SK-N-MC (cell line): ENCODE data around the gene POLD2.
A peak's percentile ranks its signal among the peaks of the same experiment; 100 is the strongest.

Experiments used
- DNase-seq: peaks from one replicate; pipeline ENCODE4 v3.0.0-alpha.2; 2011; ENCODE audit warnings: low read depth, low spot score
- H3K27ac ChIP-seq: fragments of 200-600 bp; sonication (generic); 2 replicates; pipeline ENCODE4 v1.5.1; 2016; ENCODE audit warnings: mixed run types
- H3K36me3 ChIP-seq: fragments of 200-600 bp; sonication (generic); 2 replicates; pipeline ENCODE4 v1.6.1; 2017; ENCODE audit warnings: antibody characterized with exemption, low read length, mixed read lengths; ENCODE audit not compliant: insufficient read depth
- H3K4me3 ChIP-seq: fragments of 200-600 bp; sonication (generic); 2 replicates; pipeline ENCODE4 v1.5.1; 2016
- H3K9ac ChIP-seq: fragments of 200-600 bp; sonication (generic); 2 replicates; pipeline ENCODE4 v1.8.0; 2017; ENCODE audit warnings: mixed run types, mixed read lengths; ENCODE audit not compliant: insufficient read length
- H3K9me3 ChIP-seq: fragments of 200-600 bp; sonication (generic); 2 replicates; pipeline ENCODE4 v1.6.1; 2017; ENCODE audit warnings: low read depth, mild to moderate bottlenecking, antibody characterized with exemption, low read length, moderate library complexity, mixed read lengths
- EZH2 ChIP-seq: fragments of 200-600 bp; sonication (generic); IDR thresholded peaks from one replicate; pipeline ENCODE4 v1.6.1; 2017; ENCODE audit warnings: antibody characterized with exemption
- FOXP2 ChIP-seq: optimal IDR thresholded peaks from 2 replicates; pipeline ENCODE3; 2011; ENCODE audit warnings: mild to moderate bottlenecking, moderate library complexity; ENCODE audit not compliant: insufficient read depth; ENCODE audit errors: extremely low read length, control extremely low read depth
- POLR2AphosphoS5 ChIP-seq: IDR thresholded peaks from 2 replicates; pipeline ENCODE4 v1.6.1; 2012; ENCODE audit warnings: mild to moderate bottlenecking, low read depth, low read length, borderline replicate concordance

The POLD2 gene

DNA sequence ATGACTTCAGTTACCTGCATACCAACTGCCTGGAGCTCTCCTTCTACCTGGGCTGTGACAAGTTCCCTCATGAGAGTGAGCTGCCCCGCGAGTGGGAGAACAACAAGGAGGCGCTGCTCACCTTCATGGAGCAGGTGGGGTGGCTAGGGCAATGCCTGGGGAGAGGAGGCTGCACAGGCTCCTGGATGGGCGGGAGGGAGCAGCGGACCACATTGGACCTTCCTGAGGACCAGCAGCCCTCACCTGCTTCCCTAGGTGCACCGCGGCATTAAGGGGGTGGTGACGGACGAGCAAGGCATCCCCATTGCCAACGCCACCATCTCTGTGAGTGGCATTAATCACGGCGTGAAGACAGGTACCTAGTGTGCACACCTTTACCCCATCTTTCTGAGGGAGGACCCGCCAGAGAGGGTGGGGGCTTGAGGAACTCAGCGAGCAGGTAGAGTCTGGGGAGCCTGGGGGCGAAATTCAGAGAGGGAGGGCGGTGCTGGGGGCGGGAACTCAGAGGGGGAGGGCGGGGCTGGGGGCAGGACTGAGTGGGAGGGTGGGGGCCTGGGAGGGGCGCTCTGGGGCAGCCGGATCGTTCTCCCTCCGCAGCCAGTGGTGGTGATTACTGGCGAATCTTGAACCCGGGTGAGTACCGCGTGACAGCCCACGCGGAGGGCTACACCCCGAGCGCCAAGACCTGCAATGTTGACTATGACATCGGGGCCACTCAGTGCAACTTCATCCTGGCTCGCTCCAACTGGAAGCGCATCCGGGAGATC lies 10.2 kb downstream of the POLD2 start:
- no peak overlapping the region for H3K4me3 ChIP-seq
- TF ChIP-seq EZH2 (no peak), POLR2AphosphoS5 (peak; percentile 40; the same call in 1 of the 2 replicates), FOXP2 (no peak)
- DNase-seq: no peak

GRCh38 chr7:44112231-44112996 lies 10.9 kb downstream of the POLD2 start:
- H3K36me3 ChIP-seq: peaks cover 29% of the 10 kb centered on the region; the same call in 1 of the 2 replicates
- no peak overlapping the region for H3K9ac ChIP-seq
- no peak overlapping the region for H3K4me3 ChIP-seq
- no peak for DNase-seq
- H3K27ac ChIP-seq: no peak overlapping the region
- no peak for TF ChIP-seq FOXP2
- TF ChIP-seq EZH2: no peak
- no peak; the same call in 1 of the 2 replicates for TF ChIP-seq POLR2AphosphoS5
- H3K9me3 ChIP-seq: no peaks in the 10 kb centered on the region

More for the DNA sequence above, 10.2 kb downstream of the POLD2 start:
- Histone ChIP-seq H3K27ac (no peak overlapping the region), H3K36me3 (peaks cover 37% of the 10 kb centered on the region; the same call in 1 of the 2 replicates), H3K9me3 (no peaks in the 10 kb centered on the region), H3K9ac (no peak overlapping the region)

DNA sequence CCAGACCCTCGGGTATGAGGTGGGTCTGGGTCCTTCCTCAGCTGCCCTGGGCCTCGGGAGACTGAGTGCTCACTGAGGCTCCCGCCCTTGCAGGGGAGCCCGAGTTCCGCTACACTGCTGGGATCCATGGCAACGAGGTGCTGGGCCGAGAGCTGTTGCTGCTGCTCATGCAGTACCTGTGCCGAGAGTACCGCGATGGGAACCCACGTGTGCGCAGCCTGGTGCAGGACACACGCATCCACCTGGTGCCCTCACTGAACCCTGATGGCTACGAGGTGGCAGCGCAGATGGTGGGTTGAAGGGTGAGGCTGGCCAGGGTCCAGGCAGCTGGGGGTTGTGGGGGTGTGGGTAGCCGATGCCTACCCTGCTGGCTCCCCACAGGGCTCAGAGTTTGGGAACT lies 11.6 kb downstream of the POLD2 start:
- no peak overlapping the region for H3K9ac ChIP-seq
- H3K4me3 ChIP-seq: no peak overlapping the region
- no peak for TF ChIP-seq EZH2
- TF ChIP-seq FOXP2: no peak
- no peak; the same call in 1 of the 2 replicates for TF ChIP-seq POLR2AphosphoS5
- no peak overlapping the region for H3K27ac ChIP-seq
- H3K9me3 ChIP-seq: no peaks in the 10 kb centered on the region
- DNase-seq: no peak
- peaks cover 22% of the 10 kb centered on the region; the same call in 1 of the 2 replicates for H3K36me3 ChIP-seq

DNA sequence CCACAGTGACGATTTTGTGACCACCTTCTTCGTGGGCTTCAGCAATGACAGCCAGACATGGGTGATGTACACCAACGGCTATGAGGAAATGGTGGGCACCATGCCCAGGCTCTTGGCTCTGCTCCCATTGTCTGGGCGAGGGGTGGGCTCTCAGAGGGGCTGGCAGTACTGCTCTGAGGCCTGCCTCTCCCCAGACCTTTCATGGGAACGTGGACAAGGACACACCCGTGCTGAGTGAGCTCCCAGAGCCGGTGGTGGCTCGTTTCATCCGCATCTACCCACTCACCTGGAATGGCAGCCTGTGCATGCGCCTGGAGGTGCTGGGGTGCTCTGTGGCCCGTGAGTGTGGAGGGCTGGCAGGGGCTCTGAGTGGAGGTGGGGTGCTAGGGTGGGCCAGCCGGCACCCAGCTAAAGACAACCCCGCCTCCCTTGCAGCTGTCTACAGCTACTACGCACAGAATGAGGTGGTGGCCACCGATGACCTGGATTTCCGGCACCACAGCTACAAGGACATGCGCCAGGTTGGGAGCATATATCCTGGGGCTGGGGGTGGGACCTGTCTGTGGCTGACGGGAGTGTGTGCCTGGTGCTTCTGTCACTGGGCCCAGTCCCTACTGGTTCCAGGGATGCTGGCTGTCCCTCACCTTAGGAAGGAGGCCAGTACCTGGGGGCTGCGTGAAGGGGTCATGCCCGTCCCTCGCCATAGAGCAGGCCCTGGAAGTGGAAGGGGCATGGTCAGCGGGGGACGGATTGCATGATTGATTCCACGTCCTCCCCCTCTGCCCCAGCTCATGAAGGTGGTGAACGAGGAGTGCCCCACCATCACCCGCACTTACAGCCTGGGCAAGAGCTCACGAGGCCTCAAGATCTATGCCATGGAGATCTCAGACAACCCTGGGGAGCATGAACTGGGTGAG lies 12.4 kb downstream of the POLD2 start:
- TF ChIP-seq EZH2: no peak
- TF ChIP-seq FOXP2: no peak
- TF ChIP-seq POLR2AphosphoS5: no peak
- H3K36me3 ChIP-seq: peaks cover 20% of the 10 kb centered on the region; the same call in 1 of the 2 replicates
- H3K9ac ChIP-seq: no peak overlapping the region
- no peak for DNase-seq
- H3K9me3 ChIP-seq: no peaks in the 10 kb centered on the region
- no peak overlapping the region for H3K4me3 ChIP-seq
- H3K27ac ChIP-seq: no peak overlapping the region

DNA sequence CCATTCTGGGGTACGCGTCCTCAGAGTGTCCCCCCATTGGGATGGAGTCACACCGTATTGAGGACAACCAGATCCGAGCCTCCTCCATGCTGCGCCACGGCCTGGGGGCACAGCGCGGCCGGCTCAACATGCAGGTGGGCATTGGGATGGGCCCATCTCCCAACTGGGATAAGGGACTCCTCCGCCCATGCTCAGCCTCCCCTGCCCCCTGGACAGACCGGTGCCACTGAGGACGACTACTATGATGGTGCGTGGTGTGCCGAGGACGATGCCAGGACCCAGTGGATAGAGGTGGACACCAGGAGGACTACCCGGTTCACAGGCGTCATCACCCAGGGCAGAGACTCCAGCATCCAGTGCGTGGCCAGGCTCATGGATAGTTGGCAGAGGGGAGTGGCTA lies 13.4 kb downstream of the POLD2 start:
- Histone ChIP-seq H3K27ac (no peak overlapping the region), H3K9me3 (no peaks in the 10 kb centered on the region), H3K4me3 (no peak overlapping the region), H3K9ac (no peak overlapping the region), H3K36me3 (peaks cover 15% of the 10 kb centered on the region; the same call in 1 of the 2 replicates)
- TF ChIP-seq FOXP2 (no peak), EZH2 (no peak), POLR2AphosphoS5 (no peak)
- no peak for DNase-seq

GRCh38 chr7:44108768-44109750 lies 14.3 kb downstream of the POLD2 start:
- H3K9ac ChIP-seq: no peak overlapping the region
- H3K36me3 ChIP-seq: peaks cover 6% of the 10 kb centered on the region; the same call in 1 of the 2 replicates
- no peak overlapping the region for H3K4me3 ChIP-seq
- DNase-seq: no peak
- no peak for TF ChIP-seq FOXP2
- no peak for TF ChIP-seq POLR2AphosphoS5
- no peak for TF ChIP-seq EZH2
- no peaks in the 10 kb centered on the region for H3K9me3 ChIP-seq
- H3K27ac ChIP-seq: no peak overlapping the region
